B cell (primary cell): ENCODE data around the gene CCDC191. TPM values are rescaled to one million over a fixed set of nuclear protein-coding genes. Genes with fewer than 3 reads are reported as not detected.

Experiments
- ATAC-seq: fragments of 200-7000 bp; cut with Tn5 transposase; one replicate; pipeline ENCODE4 v1.10.0; 2021; ENCODE audit warnings: low read depth, mild to moderate bottlenecking, moderate number of reproducible peaks, moderate library complexity
- CTCF ChIA-PET: fragments of 350-600 bp; sonication (Branson Sonifier 250); formaldehyde crosslinking; loops from one replicate; lab custom pipeline; 2021; ENCODE audit warnings: antibody characterized with exemption, inconsistent platforms; lab: Charles Lee
- POLR2A ChIA-PET: fragments of 350-600 bp; sonication (Branson Sonifier 250); formaldehyde crosslinking; loops from one replicate; lab custom pipeline; 2021; ENCODE audit warnings: antibody characterized with exemption; lab: Charles Lee
- DNase-seq: peaks from one replicate; pipeline ENCODE4 v3.0.0; 2013
- H2AFZ ChIP-seq: 2 replicates; pipeline ENCODE4 v1.6.1; 2012; ENCODE audit warnings: mild to moderate bottlenecking, low read depth, low read length; ENCODE audit not compliant: insufficient read depth, poor library complexity, severe bottlenecking
- H3K27ac ChIP-seq, 2 donors: 1 replicate in 1 of 2; 2 replicates in 1 of 2; pipeline ENCODE4 v1.5.1; 2012 to 2013; ENCODE audit warnings: low read length in 2 of 2, mild to moderate bottlenecking in 2 of 2, moderate library complexity in 1 of 2
- H3K27me3 ChIP-seq, 4 experiments: fragments of 200-600 bp in 1 of 4; sonication (generic) in 1 of 4; replicated peaks in 1 of 4; 1 replicate in 2 of 4; 2 replicates in 2 of 4; pipeline versions ENCODE4 v1.6.1 to v1.7.0; 2013 to 2016; ENCODE audit warnings: low read length in 3 of 4, mild to moderate bottlenecking in 2 of 4, mixed read lengths in 1 of 4, moderate library complexity in 1 of 4; ENCODE audit not compliant: insufficient read depth in 4 of 4, control insufficient read depth in 3 of 4; ENCODE audit errors: control extremely low read depth in 1 of 4
- H3K36me3 ChIP-seq, 2 experiments: replicated peaks in 1 of 2; 1 replicate in 1 of 2; 2 replicates in 1 of 2; pipeline versions ENCODE4 v1.6.1 to v1.7.1; 2013; ENCODE audit warnings: low read length in 1 of 2; ENCODE audit not compliant: insufficient read depth in 2 of 2, control insufficient read depth in 1 of 2; ENCODE audit errors: control extremely low read depth in 1 of 2, extremely low read depth in 1 of 2
- H3K4me1 ChIP-seq, 2 donors: fragments of 200-600 bp in 1 of 2; sonication (generic) in 1 of 2; 1 replicate in 1 of 2; 2 replicates in 1 of 2; pipeline versions ENCODE4 v1.5.1 to v1.6.1; 2013 to 2017; ENCODE audit warnings: low read length in 2 of 2; ENCODE audit not compliant: control insufficient read depth in 2 of 2, insufficient read depth in 2 of 2
- H3K4me2 ChIP-seq: replicated peaks from 2 replicates; pipeline ENCODE3; 2012; ENCODE audit warnings: mild to moderate bottlenecking, low read depth, low read length; ENCODE audit not compliant: poor library complexity, severe bottlenecking
- H3K4me3 ChIP-seq, 5 experiments: fragments of 200-600 bp in 1 of 5; sonication (generic) in 1 of 5; 1 replicate in 3 of 5; 2 replicates in 2 of 5; pipeline versions ENCODE4 v1.5.1 to v1.7.0; 2011 to 2016; ENCODE audit warnings: low read length in 4 of 5, mild to moderate bottlenecking in 4 of 5, low read depth in 2 of 5, control low read depth in 1 of 5, moderate library complexity in 1 of 5; ENCODE audit not compliant: insufficient read depth in 1 of 5; ENCODE audit errors: control extremely low read depth in 1 of 5, extremely low read depth in 1 of 5
- H3K79me2 ChIP-seq: fragments of 200-600 bp; sonication (generic); one replicate; pipeline ENCODE4 v1.6.0; 2016; ENCODE audit warnings: low read length; ENCODE audit not compliant: control insufficient read depth, insufficient read depth
- H3K9ac ChIP-seq: fragments of 200-600 bp; sonication (generic); 2 replicates; pipeline ENCODE4 v1.6.1; 2017; ENCODE audit warnings: mild to moderate bottlenecking, low read length, moderate library complexity
- H3K9me3 ChIP-seq, 3 donors: one replicate each; pipeline versions ENCODE4 v1.6.1 to v1.7.1; 2013; ENCODE audit warnings: low read length in 2 of 3; ENCODE audit not compliant: control insufficient read depth in 2 of 3, insufficient read depth in 1 of 3; ENCODE audit errors: control extremely low read depth in 1 of 3
- H4K20me1 ChIP-seq: 2 replicates; pipeline ENCODE4 v1.6.0; 2012; ENCODE audit warnings: mild to moderate bottlenecking, low read length; ENCODE audit not compliant: insufficient read depth, control insufficient read depth, poor library complexity, severe bottlenecking
- H3K27ac Mint-ChIP-seq: one replicate; pipeline ENCODE4 v1.8.0; 2021; ENCODE audit warnings: mixed read lengths
- H3K27me3 Mint-ChIP-seq: one replicate; pipeline ENCODE4 v1.8.0; 2021; ENCODE audit warnings: mixed read lengths
- H3K4me1 Mint-ChIP-seq: one replicate; pipeline ENCODE4 v1.8.0; 2021; ENCODE audit warnings: mixed read lengths
- H3K4me3 Mint-ChIP-seq: one replicate; pipeline ENCODE4 v1.8.0; 2021; ENCODE audit warnings: mixed read lengths
- H3K9me3 Mint-ChIP-seq: one replicate; pipeline ENCODE4 v1.8.0; 2022; ENCODE audit warnings: mixed read lengths; ENCODE audit not compliant: insufficient read depth
- CTCF ChIP-seq: fragments of 200-600 bp; IDR thresholded peaks from one replicate; pipeline ENCODE4 v1.8.0; 2022; ENCODE audit warnings: antibody characterized with exemption, mild to moderate bottlenecking
- EZH2 ChIP-seq: IDR thresholded peaks from 2 replicates; pipeline ENCODE4 v1.6.1; 2012; ENCODE audit warnings: borderline replicate concordance, low read depth, mild to moderate bottlenecking, moderate library complexity, low read length; ENCODE audit not compliant: insufficient read depth, poor library complexity, severe bottlenecking
- WGBS: methylation state at CpG from one replicate; pipeline ENCODE4 v1.1.5; 2013; ENCODE audit warnings: missing lambda C conversion rate; ENCODE audit not compliant: insufficient coverage; 5-methylcytosine and 5-hydroxymethylcytosine counted together
- intact Hi-C: fragments of 100-400 bp; cut with micrococcal nuclease; formaldehyde crosslinking; loops from one replicate; pipeline ENCODE4 v1.10.0; 2022
- polyA plus RNA-seq: library from polyadenylated mRNA; depleted of rRNA; stranded (reverse); fragments of >200 nt; gene quantifications from 2 replicates; pipeline ENCODE4 v1.2.3, GENCODE V29; 2012
- total RNA-seq, 2 donors: library from RNA; stranded (reverse); fragments of 120-200 nt in 1 of 2; gene quantifications; 1 replicate in 1 of 2; 2 replicates in 1 of 2; pipeline versions ENCODE4 v1.2.3 to v1.2.4, GENCODE V29; 2013 to 2022

Gene CCDC191
- total and polyA plus RNA-seq, 2 donors (not counting 1 experiment from before 2014, with no cell fraction given), result 26.7 to 47.9 TPM

- DNase-seq, result no peak
- no peak overlapping the region for H3K9ac ChIP-seq
- no peak overlapping the region for H3K4me2 ChIP-seq
- TF ChIP-seq CTCF (no peak), EZH2 (no peak)
- H3K27ac Mint-ChIP-seq, result no peak overlapping the region
- no peaks in the 10 kb centered on the region for H3K4me1 ChIP-seq
- ChIA-PET POLR2A (interaction anchor here (0.8 kb wide), 1 partner anchor 31 kb away, joined by 3 read pairs; no protein-coding TSS in a partner anchor), CTCF (interaction anchor here (0.6 kb wide), 1 partner anchor 30 kb away, joined by 3 read pairs; no protein-coding TSS in a partner anchor)
- H2AFZ ChIP-seq, result no peak overlapping the region
- no peaks in the 10 kb centered on the region for H3K27me3 Mint-ChIP-seq
- H3K4me3 ChIP-seq, result no peak overlapping the region
- no peak overlapping the region for H3K4me3 Mint-ChIP-seq
- H3K36me3 ChIP-seq, result peaks cover 7 to 14% of the 10 kb centered on the region in 2 experiments
- 100% methylated on average over 2 of the region's 3 CpGs for WGBS
- H3K27me3 ChIP-seq, result no peaks in the 10 kb centered on the region
- H3K9me3 Mint-ChIP-seq, result no peaks in the 10 kb centered on the region
- intact Hi-C loops, result no loop called here
- no peak for ATAC-seq
- no peaks in the 10 kb centered on the region for H4K20me1 ChIP-seq
- no peaks in the 10 kb centered on the region for H3K4me1 Mint-ChIP-seq
- H3K79me2 ChIP-seq, result no peaks in the 10 kb centered on the region
- no peak overlapping the region for H3K27ac ChIP-seq
- H3K9me3 ChIP-seq, result no peaks in the 10 kb centered on the region
These were observed 20.4 kb downstream of the CCDC191 start for GRCh38 chr3:114035896-114036295.

- Histone ChIP-seq H3K27ac (no peak overlapping the region), H3K36me3 (peaks cover 7 to 14% of the 10 kb centered on the region in 2 experiments), H3K4me3 (no peak overlapping the region), H3K9me3 (no peaks in the 10 kb centered on the region), H2AFZ (no peak overlapping the region), H4K20me1 (no peaks in the 10 kb centered on the region), H3K9ac (no peak overlapping the region), H3K27me3 (no peaks in the 10 kb centered on the region), H3K4me2 (no peak overlapping the region), H3K4me1 (no peaks in the 10 kb centered on the region), H3K79me2 (no peaks in the 10 kb centered on the region)
- Mint-ChIP-seq H3K4me1 (no peaks in the 10 kb centered on the region), H3K27ac (no peak overlapping the region), H3K9me3 (no peaks in the 10 kb centered on the region), H3K27me3 (no peaks in the 10 kb centered on the region), H3K4me3 (no peak overlapping the region)
- TF ChIP-seq EZH2, result no peak
- ChIA-PET POLR2A (no interaction called here), CTCF (no interaction called here)
- ATAC-seq (no peak), DNase-seq (no peak)
- WGBS, result 88% methylated on average over 2 of the region's 5 CpGs
- intact Hi-C loops, result no loop called here
These were observed 21.4 kb downstream of the CCDC191 start for GRCh38 chr3:114034787-114035545.
